Colonic mucosa (tissue), 4 donors: ENCODE results near the gene RIPK4. TPM values are rescaled to one million over a fixed set of nuclear protein-coding genes. Genes with fewer than 3 reads are reported as not detected.
"Not testable (repeated sequence)": the region's sequence is repeated elsewhere in the genome, so short reads cannot be mapped to it uniquely, and the experiment has no call there.

ENCODE experiments used
- DNase-seq: peaks from one replicate; pipeline ENCODE4 v3.0.0-alpha.2; 2020
- H3K27ac ChIP-seq: fragments of 200-600 bp; one replicate; pipeline ENCODE4 v1.8.0; 2021
- H3K27me3 ChIP-seq: fragments of 200-600 bp; one replicate; pipeline ENCODE4 v1.8.0; 2021
- H3K36me3 ChIP-seq: fragments of 200-600 bp; one replicate; pipeline ENCODE4 v1.8.0; 2021
- H3K4me1 ChIP-seq: fragments of 200-600 bp; one replicate; pipeline ENCODE4 v1.8.0; 2021; ENCODE audit warnings: mild to moderate bottlenecking
- H3K4me3 ChIP-seq: fragments of 200-600 bp; one replicate; pipeline ENCODE4 v1.8.0; 2021
- H3K9ac ChIP-seq, 2 donors: one replicate each; pipeline ENCODE4 v1.7.0; 2013; ENCODE audit warnings: control low read depth in 2 of 2, low read depth in 2 of 2, low read length in 2 of 2
- H3K9me3 ChIP-seq: fragments of 200-600 bp; one replicate; pipeline ENCODE4 v1.8.0; 2021
- intact Hi-C: fragments of 100-400 bp; cut with DNase I; formaldehyde crosslinking; loops from one replicate; pipeline ENCODE4 v1.14.1; 2022
- total RNA-seq, 2 donors: library from RNA; stranded (reverse); fragmentation: NEBNext Ultra II Directional in 1 of 2; extraction: Animal tissue kit (Norgen Biotek cat#: 25700) in 1 of 2; gene quantifications; one replicate each; pipeline ENCODE4 v1.2.1, GENCODE V29; 2021
- TF ChIP-seq, protein P1 (sequence below): fragments of 200-600 bp; IDR thresholded peaks from one replicate; pipeline ENCODE4 v1.8.0; 2022; ENCODE audit warnings: antibody characterized with exemption, mild to moderate bottlenecking
- donor health status: healthy.
- donor health status: DM: no; HTN: no; CAD: no.
- donor health status: DM: no; HTN: no; CAD: no.

The RIPK4 gene
- total RNA-seq, 2 donors from 2014 or later = 10.1 to 10.5 TPM

DNA sequence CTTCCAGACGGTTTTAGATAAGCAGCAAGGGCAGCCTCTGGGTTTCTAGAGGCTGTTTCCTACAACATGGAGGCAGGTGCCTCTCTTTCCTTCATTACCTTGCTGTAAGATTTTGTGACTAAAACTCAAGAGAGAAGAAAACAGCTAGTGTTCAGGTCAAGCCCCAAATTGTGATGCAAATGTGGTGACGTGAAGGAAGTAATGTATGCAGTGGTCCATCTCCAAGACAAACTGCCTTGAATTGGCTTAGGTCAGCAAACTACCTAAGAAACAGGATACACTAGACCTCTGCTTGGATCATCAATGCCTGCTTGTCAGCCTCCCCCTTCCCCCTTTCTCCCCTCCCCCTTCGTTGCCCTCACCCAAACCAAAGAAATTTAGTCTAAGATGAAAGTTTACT is 28.9 kb upstream of the RIPK4 start:
- TF ChIP-seq, protein P1, sequence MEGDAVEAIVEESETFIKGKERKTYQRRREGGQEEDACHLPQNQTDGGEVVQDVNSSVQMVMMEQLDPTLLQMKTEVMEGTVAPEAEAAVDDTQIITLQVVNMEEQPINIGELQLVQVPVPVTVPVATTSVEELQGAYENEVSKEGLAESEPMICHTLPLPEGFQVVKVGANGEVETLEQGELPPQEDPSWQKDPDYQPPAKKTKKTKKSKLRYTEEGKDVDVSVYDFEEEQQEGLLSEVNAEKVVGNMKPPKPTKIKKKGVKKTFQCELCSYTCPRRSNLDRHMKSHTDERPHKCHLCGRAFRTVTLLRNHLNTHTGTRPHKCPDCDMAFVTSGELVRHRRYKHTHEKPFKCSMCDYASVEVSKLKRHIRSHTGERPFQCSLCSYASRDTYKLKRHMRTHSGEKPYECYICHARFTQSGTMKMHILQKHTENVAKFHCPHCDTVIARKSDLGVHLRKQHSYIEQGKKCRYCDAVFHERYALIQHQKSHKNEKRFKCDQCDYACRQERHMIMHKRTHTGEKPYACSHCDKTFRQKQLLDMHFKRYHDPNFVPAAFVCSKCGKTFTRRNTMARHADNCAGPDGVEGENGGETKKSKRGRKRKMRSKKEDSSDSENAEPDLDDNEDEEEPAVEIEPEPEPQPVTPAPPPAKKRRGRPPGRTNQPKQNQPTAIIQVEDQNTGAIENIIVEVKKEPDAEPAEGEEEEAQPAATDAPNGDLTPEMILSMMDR = no peak
- no peak overlapping the region for H3K27ac ChIP-seq
- H3K9ac ChIP-seq = no peak overlapping the region
- H3K4me1 ChIP-seq = no peaks in the 10 kb centered on the region
- no peak for DNase-seq
- no peaks in the 10 kb centered on the region for H3K9me3 ChIP-seq
- H3K4me3 ChIP-seq = no peak overlapping the region
- H3K27me3 ChIP-seq = peaks cover 5% of the 10 kb centered on the region
- intact Hi-C loops = no loop called here
- no peaks in the 10 kb centered on the region for H3K36me3 ChIP-seq

DNA sequence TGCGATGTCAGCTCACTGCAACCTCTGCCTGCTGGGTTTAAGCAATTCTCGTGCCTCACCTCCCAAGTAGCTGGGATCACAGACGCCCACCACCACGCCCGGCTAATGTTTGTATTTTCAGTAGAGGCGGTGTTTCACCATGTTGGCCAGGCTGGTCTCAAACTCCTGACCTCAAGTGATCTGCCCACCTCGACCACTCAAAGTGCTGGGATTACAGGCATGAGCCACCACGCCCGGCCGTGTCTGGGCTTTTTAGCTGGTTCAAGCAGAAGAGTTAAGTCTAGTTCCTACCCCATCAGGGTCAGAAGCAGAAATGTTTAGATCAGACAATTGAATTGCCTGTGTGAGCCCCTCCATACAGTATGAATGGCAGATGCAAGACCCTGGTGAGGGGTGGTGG is 27.7 kb upstream of the RIPK4 start:
- intact Hi-C loops = no loop called here
- H3K36me3 ChIP-seq = no peaks in the 10 kb centered on the region
- H3K9ac ChIP-seq = no peak overlapping the region
- no peak overlapping the region for H3K4me3 ChIP-seq
- TF ChIP-seq, protein P1 = no peak
- H3K4me1 ChIP-seq = no peaks in the 10 kb centered on the region
- H3K9me3 ChIP-seq = no peaks in the 10 kb centered on the region
- H3K27me3 ChIP-seq = peaks cover 5% of the 10 kb centered on the region
- H3K27ac ChIP-seq = no peak overlapping the region
- no peak for DNase-seq

DNA sequence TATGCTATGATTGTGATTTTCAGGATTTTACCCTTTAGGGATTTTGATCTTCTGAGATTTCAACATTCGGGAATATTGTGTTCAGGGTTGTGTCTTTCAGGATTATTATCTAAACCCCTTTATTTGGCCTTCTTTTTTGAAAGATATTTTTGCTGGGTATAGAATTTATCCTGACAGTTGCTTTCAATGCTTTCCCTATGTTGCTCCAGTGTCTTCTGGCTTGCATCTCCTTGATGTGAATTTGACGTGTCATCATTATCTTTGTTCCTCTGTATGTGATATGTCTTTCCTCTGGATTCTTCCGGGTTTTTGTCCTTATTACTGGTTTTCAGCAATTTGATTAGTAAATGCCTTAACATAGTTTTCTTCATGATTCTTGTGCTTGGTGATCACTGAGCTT is 25.9 kb upstream of the RIPK4 start:
- TF ChIP-seq, protein P1 = no peak
- H3K9me3 ChIP-seq = no peaks in the 10 kb centered on the region
- intact Hi-C loops = no loop called here

DNA sequence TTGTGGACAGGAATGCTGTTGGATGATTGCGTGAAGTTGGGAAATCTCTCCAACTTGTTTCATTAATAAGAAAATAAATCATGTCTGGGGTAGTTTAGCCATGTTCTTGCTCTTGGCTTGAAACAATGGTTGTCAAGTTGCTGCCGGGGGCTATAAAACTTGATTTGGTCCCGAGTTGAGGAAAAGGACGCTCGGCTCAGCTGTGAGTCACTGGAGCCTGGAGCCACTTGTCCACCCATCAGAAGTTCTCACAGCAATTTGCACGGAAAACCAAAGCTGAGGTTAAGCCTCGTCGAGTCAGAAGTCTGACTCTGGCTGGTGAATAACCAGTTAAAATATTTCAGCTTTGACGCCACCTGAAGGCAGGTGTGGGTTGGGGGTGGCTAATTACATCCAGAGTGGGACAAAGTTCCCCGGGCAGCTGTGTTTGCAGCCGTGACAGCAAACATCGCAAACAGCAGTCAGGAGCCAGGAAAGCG is 19.7 kb upstream of the RIPK4 start:
- H3K9me3 ChIP-seq = no peaks in the 10 kb centered on the region
- no peak overlapping the region for H3K27ac ChIP-seq
- DNase-seq = no peak
- H3K36me3 ChIP-seq = no peaks in the 10 kb centered on the region
- TF ChIP-seq, protein P1 = no peak
- peaks cover 4% of the 10 kb centered on the region for H3K4me1 ChIP-seq
- no peak overlapping the region for H3K4me3 ChIP-seq
- H3K9ac ChIP-seq = no peak overlapping the region
- intact Hi-C loops = no loop called here
- peaks cover 40% of the 10 kb centered on the region for H3K27me3 ChIP-seq

More for the DNA sequence above, 25.9 kb upstream of the RIPK4 start:
- Histone ChIP-seq H3K27me3 (peaks cover 12% of the 10 kb centered on the region), H3K4me1 (no peaks in the 10 kb centered on the region), H3K9ac (no peak overlapping the region), H3K4me3 (no peak overlapping the region), H3K36me3 (no peaks in the 10 kb centered on the region), H3K27ac (no peak overlapping the region)
- DNase-seq = no peak

DNA sequence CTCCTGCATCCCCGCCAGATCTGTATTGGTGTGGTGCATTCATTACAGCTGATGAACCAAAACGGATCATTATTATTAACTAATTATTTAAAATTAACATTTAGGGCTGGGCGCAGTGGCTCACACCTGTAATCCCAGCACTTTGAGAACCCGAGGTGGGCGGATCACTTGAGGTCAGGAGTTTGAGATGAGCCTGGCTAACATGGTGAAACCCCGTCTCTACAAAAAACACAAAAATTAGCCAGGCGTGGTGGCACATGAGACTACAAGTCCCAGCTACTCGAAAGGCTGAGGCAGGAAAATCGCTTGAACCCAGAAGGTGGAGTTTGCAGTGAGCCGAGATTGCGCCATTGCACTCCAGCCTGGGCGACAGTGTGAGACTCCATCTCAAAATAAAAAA is 18.4 kb upstream of the RIPK4 start:
- H3K27me3 ChIP-seq = peaks cover 46% of the 10 kb centered on the region
- H3K36me3 ChIP-seq, intact Hi-C loops, H3K9ac ChIP-seq, H3K4me3 ChIP-seq, DNase-seq, H3K4me1 ChIP-seq, H3K9me3 ChIP-seq, H3K27ac ChIP-seq: not testable (repeated sequence)

DNA sequence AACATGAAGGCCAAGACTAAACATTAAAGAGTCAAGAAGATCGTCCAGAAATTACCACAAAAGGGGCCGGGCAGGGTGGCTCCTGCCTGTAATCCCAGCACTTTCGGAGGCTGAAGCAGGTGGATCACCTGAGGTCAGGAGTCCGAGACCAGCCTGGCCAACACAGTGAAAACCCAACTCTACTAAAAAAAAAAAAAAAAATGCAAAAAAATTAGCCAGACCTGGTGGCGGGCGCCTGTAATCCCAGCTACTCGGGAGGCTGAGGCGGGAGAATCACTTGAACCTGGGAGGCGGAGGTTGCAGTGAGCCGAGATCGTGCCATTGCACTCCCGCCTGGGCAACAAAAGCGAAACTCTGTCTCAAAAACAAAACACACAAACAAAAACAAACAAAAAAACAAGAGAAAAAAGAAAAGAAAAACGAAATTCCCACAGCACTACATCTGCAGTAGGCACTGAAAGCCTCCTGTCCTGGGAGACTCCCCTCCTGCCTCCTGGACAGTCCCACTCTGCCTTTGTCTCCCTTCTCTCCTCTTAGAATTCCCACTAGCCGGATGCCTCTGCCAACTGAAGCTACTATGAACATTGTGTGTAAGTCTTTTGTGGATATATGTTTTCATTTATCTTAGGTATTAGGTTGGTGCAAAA is 17.7 kb upstream of the RIPK4 start:
- Histone ChIP-seq H3K4me3 (no peak overlapping the region), H3K27ac (no peak overlapping the region)

More for the DNA sequence above, 17.7 kb upstream of the RIPK4 start:
- no peak for DNase-seq
- Histone ChIP-seq H3K9me3 (no peaks in the 10 kb centered on the region), H3K9ac (no peak overlapping the region), H3K36me3 (no peaks in the 10 kb centered on the region), H3K4me1 (peaks cover 4% of the 10 kb centered on the region), H3K27me3 (peaks cover 46% of the 10 kb centered on the region)
- intact Hi-C loops = no loop called here
- TF ChIP-seq, protein P1 = no peak
